22Rv1 (cell line): Measurements from ENCODE around the gene CYLD.

Source experiments
- CTCF ChIP-seq: fragments of 450-650 bp; IDR thresholded peaks from 2 replicates; pipeline ENCODE4 v1.5.1; 2017; ENCODE audit warnings: mild to moderate bottlenecking
- ZFX ChIP-seq: fragments of 450-650 bp; IDR thresholded peaks from 2 replicates; pipeline ENCODE4 v1.6.1; 2017; ENCODE audit warnings: antibody characterized with exemption, borderline replicate concordance

GRCh38 chr16:50826797-50827316 is 85.0 kb downstream of the CYLD start:
- TF ChIP-seq CTCF (no peak), ZFX (no peak)
